Activated naive CD4-positive, alpha-beta T cell treated with anti-CD3 and anti-CD28 coated beads, Interleukin-2, amount 10 ng/mL, durations not matched to agents 7 days and 5 days (primary cell): ENCODE results near the gene GDA.

Experiments
- CTCF ChIA-PET: fragments of 350-600 bp; sonication (Branson Sonifier 250); formaldehyde crosslinking; loops from one replicate; lab custom pipeline; 2021; ENCODE audit warnings: antibody characterized with exemption; lab: Charles Lee
- DNase-seq: peaks from one replicate; pipeline ENCODE4 v3.0.0-alpha.2; 2020
- H3K27ac Mint-ChIP-seq: one replicate; pipeline ENCODE4 v1.8.0; 2021; ENCODE audit warnings: mild to moderate bottlenecking, moderate library complexity, mixed read lengths
- H3K27me3 Mint-ChIP-seq: one replicate; pipeline ENCODE4 v1.8.0; 2021; ENCODE audit warnings: mild to moderate bottlenecking, mixed read lengths
- H3K36me3 Mint-ChIP-seq: one replicate; pipeline ENCODE4 v1.8.0; 2021; ENCODE audit warnings: mixed read lengths
- H3K4me1 Mint-ChIP-seq: one replicate; pipeline ENCODE4 v1.8.0; 2021; ENCODE audit warnings: mixed read lengths
- H3K4me3 Mint-ChIP-seq: one replicate; pipeline ENCODE4 v1.8.0; 2021; ENCODE audit warnings: mild to moderate bottlenecking, moderate library complexity, mixed read lengths
- H3K9me3 Mint-ChIP-seq: one replicate; pipeline ENCODE4 v1.8.0; 2021; ENCODE audit warnings: mixed read lengths

Gene GDA

DNA sequence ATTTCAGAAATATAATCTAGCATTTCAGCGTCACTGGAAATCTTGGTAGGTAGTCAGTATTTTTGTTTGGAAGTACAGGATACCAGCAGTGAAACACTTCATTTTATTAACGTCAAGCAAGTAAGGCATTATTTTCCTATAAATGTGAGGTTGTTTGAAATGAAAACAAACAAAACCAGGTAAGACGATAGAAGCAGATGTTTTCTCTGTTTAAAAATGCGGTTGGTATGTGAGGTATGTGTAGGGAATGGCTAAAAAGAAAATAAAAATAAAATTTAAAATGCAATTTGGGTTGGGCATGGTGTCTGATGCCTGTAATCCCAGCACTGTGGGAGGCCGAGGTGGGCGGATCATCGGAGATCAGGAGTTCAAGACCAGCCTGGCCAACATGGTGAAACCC is 16.1 kb downstream of the GDA start:
- CTCF ChIA-PET: no interaction called here
- Mint-ChIP-seq H3K27me3 (no peaks in the 10 kb centered on the region), H3K4me1 (no peaks in the 10 kb centered on the region), H3K36me3 (no peaks in the 10 kb centered on the region), H3K27ac (no peak overlapping the region), H3K4me3 (no peak overlapping the region), H3K9me3 (no peaks in the 10 kb centered on the region)
- DNase-seq: no peak

DNA sequence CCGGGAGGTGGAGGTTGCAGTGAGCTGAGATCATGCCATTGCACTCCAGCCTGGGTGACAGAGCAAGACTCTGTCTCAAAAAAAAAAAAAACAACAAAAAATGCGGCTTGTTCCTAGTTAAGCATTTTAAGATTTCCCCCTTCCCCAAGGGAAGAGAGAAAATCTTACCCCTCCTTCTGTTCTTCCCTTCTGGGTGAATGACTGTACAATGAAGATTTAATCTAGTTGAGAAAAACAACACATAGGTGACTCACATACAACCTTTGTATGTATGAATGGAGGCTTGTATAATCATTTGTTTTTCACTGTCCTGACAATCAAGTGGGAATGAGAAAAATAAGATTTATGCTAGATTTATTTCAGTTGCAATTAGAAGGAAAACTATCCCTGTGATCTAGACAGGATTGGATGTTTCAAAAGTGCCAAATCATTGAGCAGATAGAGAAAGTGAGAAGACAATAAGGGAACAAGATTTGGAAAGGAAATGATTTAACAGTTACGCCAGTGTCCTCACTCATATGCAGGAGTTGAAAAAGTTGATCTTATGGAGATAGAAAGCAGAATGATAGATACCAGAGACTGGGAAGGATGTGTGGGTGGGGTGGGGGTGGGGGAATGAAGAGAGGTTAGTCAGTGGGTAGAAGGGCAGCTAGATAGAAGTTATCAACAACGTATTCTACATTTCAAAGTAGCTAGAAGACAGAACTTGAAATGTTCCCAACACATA is 16.7 kb downstream of the GDA start:
- no peak overlapping the region for H3K4me3 Mint-ChIP-seq
- no peaks in the 10 kb centered on the region for H3K36me3 Mint-ChIP-seq
- CTCF ChIA-PET: no interaction called here

DNA sequence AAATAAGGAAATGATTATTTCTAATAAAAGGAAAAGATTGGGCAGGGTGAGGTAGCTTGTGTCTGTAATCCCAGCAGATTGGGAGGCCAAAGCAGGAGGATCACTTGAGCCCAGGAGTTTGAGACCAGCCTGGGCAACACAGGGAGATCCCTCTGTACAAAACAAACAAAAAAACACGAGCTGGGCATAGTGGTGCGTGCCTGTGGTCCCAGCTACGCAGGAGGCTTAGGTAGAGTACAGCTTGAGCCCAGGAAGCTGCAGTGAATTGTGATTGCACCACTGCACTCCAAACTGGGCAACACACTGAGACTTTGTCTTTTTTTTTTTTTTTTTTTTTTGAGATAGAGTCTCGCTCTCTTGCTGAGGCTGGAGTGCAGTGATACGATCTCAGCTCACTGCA is 18.8 kb downstream of the GDA start:
- Mint-ChIP-seq H3K27ac (no peak overlapping the region), H3K36me3 (no peaks in the 10 kb centered on the region), H3K4me3 (no peak overlapping the region), H3K4me1 (no peaks in the 10 kb centered on the region), H3K27me3 (peaks cover under 1% of the 10 kb centered on the region), H3K9me3 (no peaks in the 10 kb centered on the region)
- CTCF ChIA-PET: no interaction called here
- no peak for DNase-seq

More for the DNA sequence above, 16.7 kb downstream of the GDA start:
- H3K9me3 Mint-ChIP-seq: no peaks in the 10 kb centered on the region
- H3K27ac Mint-ChIP-seq: no peak overlapping the region
- no peak for DNase-seq
- no peaks in the 10 kb centered on the region for H3K27me3 Mint-ChIP-seq
- H3K4me1 Mint-ChIP-seq: no peaks in the 10 kb centered on the region

DNA sequence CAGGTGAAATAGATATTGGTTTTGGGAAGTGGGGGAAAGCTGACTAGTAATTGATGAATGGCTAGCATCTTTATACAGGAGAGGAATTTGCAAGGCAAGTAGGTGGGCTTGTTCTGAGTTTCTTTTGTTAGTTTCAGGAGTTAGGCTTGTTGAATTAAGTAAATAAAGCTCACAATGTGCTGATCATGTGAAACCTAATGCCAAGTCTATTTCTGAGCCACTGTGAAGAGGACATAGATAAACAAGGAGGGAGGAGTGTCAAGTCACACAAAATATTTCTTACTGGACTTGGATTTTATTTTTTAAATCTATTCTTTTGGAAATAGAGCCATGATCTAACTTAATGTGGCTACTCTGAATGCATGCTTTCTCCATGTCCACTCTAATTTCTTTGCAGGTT is 19.9 kb downstream of the GDA start:
- H3K27ac Mint-ChIP-seq: no peak overlapping the region
- H3K4me3 Mint-ChIP-seq: no peak overlapping the region
- DNase-seq: no peak
- H3K36me3 Mint-ChIP-seq: no peaks in the 10 kb centered on the region
- no peaks in the 10 kb centered on the region for H3K4me1 Mint-ChIP-seq
- CTCF ChIA-PET: no interaction called here
- H3K9me3 Mint-ChIP-seq: no peaks in the 10 kb centered on the region
- H3K27me3 Mint-ChIP-seq: peaks cover 4% of the 10 kb centered on the region

DNA sequence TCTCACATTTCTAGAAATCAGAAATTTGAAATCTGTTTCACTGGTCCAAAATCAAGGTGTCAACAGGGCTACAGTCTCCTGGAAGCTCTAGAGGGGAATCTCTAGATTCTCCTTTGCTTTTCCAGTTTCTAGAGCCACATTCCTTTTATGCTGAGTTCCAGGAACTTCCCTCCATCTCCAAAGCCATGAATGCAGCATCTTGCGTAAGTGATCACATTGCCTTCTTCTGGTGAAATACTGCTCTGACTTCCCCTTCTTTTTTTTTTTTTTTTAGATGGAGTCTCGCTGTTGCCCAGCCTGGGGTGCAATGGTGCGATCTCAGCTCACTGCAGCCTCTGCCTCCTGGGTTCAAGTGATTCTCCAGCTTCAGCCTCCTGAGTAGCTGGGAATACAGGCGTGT is 23.8 kb downstream of the GDA start:
- Mint-ChIP-seq H3K9me3 (no peaks in the 10 kb centered on the region), H3K4me1 (no peaks in the 10 kb centered on the region), H3K4me3 (no peak overlapping the region), H3K27me3 (peaks cover 4% of the 10 kb centered on the region), H3K36me3 (no peaks in the 10 kb centered on the region), H3K27ac (no peak overlapping the region)
- no peak for DNase-seq
- CTCF ChIA-PET: no interaction called here

DNA sequence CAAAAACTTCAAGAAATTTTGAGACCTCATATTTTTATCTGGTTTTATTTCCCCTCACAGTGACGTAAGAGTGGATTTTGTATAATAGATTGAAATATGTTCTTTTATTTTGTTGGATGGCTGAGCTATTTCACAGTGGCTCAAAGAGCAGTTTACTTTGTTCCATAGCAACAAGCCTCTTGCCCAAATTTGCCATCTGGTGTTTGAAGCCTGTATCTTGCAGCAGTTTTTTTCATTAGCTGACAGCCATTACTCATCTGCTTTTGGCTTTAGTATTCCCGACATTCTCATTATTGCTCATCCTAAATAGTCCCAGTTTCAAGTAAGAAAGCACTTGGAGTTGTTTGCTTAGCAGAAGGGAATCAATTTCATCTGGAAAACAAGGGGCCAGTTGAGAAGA is 36.3 kb downstream of the GDA start:
- Mint-ChIP-seq H3K9me3 (no peaks in the 10 kb centered on the region), H3K27me3 (no peaks in the 10 kb centered on the region), H3K4me1 (no peaks in the 10 kb centered on the region), H3K36me3 (no peaks in the 10 kb centered on the region), H3K27ac (no peak overlapping the region), H3K4me3 (no peak overlapping the region)
- CTCF ChIA-PET: no interaction called here
- DNase-seq: no peak

DNA sequence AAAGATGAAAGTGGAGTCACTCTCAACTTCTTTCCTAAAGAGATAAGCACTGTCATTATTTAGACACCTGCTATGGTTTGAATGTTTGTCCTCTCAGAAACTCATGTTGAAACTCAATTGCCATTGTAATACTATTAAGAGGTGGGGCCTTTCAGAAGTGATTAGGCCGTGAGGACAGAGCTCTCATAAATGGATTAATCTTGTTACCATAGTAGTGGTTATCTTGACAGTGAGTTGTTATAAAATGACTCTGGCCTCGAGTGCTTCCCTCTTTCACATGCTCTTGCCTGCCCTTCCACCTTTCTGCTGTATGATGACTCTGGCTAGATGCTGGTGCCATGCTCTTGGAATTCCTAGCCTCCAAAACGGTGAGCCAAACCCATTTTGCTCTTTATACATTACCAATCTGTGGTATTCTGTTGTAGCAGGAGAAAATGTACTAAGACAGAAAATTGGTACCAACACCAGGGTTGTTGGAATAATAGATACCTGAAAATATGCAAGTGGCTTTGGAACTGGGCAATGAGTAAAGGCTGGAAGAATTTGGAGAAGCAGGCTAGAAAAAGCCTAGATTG is 38.0 kb downstream of the GDA start:
- CTCF ChIA-PET: no interaction called here
- H3K4me3 Mint-ChIP-seq: no peak overlapping the region

DNA sequence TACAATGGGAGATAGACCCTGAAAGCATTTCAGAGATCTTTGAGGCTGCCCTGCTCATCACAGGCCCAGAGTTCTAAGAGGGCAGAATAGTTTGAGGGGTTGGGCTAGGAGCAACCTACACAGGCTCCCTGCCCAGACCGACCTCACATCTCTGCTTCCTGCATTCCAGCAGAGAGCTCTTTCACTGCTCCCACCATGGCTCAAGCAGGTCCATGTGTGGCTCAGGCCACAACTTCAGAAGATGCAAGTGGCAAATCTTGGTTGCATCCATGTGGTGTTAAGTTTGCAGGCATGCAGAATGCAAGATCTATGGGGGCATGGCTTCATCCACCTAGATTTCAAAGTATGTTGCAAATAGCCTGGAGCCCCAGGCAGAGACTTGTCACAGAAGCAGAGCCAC is 39.0 kb downstream of the GDA start:
- H3K4me1 Mint-ChIP-seq: no peaks in the 10 kb centered on the region
- no peak overlapping the region for H3K4me3 Mint-ChIP-seq
- no peak overlapping the region for H3K27ac Mint-ChIP-seq
- CTCF ChIA-PET: no interaction called here
- no peaks in the 10 kb centered on the region for H3K36me3 Mint-ChIP-seq
- no peaks in the 10 kb centered on the region for H3K9me3 Mint-ChIP-seq
- DNase-seq: no peak
- H3K27me3 Mint-ChIP-seq: no peaks in the 10 kb centered on the region

More for the DNA sequence above, 38.0 kb downstream of the GDA start:
- Mint-ChIP-seq H3K27ac (no peak overlapping the region), H3K9me3 (no peaks in the 10 kb centered on the region), H3K4me1 (no peaks in the 10 kb centered on the region), H3K36me3 (no peaks in the 10 kb centered on the region), H3K27me3 (no peaks in the 10 kb centered on the region)
- no peak for DNase-seq

DNA sequence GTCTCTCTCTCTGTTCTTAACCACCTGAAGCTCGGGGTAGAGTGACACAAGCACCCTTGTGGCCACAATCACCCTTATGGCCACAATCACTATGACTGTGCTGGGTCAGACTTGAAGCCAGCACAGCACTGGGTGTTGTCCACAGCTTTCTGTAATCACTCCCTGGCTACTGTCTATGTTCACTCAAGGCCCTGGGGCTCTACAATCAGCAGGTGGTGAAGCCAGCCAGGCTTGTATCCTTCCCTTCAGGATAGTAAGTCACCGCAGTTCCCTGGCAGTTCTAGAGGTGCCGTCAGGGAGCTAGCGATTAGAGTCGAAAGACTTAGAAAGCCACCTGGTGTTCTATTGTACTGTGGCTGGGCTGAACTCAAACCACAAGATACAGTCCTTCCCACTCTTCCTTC is 44.2 kb downstream of the GDA start:
- Mint-ChIP-seq H3K9me3 (no peaks in the 10 kb centered on the region), H3K27ac (no peak overlapping the region), H3K36me3 (no peaks in the 10 kb centered on the region), H3K27me3 (peaks cover 8% of the 10 kb centered on the region), H3K4me1 (no peaks in the 10 kb centered on the region), H3K4me3 (no peak overlapping the region)
- CTCF ChIA-PET: no interaction called here
- DNase-seq: no peak

DNA sequence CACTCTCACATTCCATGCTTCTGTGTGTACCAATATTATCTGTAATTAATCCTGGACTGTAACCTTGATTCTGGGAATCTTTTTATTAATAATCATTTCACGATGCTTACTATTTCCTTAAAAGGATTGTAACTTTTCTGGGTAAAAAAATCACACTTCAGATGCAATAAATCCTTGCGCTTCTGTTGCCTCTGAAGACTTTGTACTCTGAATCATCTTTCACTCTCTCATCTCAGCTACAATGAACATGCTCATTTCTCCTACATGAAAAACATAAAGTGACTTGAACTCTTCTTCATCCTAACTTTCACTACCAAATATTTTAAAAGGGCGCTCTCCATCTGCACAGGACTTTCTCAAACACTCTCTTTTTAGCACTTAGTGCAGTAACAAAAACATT is 50.0 kb downstream of the GDA start:
- no peak overlapping the region for H3K27ac Mint-ChIP-seq
- H3K4me1 Mint-ChIP-seq: no peaks in the 10 kb centered on the region
- no peaks in the 10 kb centered on the region for H3K27me3 Mint-ChIP-seq
- no peak for DNase-seq
- H3K9me3 Mint-ChIP-seq: no peaks in the 10 kb centered on the region
- H3K4me3 Mint-ChIP-seq: no peak overlapping the region
- CTCF ChIA-PET: no interaction called here
- no peaks in the 10 kb centered on the region for H3K36me3 Mint-ChIP-seq

DNA sequence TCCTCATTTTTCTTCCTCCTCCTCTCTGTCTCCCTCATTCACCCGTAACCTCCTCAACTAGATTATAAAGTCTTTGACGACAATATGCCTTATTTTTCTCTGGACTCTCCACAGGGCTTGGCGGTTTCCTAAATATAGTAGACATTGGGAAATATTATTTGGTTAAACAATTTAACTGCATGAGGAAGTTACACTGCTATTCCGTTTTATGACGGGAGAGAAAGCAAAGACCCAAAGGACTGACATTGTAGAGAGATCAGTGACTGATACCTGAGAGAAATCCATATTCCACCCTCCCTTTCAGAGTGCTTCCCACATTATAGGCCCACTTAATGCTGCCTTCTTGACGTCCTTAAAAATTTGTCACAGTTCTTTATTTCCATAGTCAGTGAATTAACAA is 51.2 kb downstream of the GDA start:
- CTCF ChIA-PET: interaction anchor here (1.4 kb wide), 1 partner anchor 161 kb away, joined by 3 read pairs; no protein-coding TSS in a partner anchor
- no peak for DNase-seq
- Mint-ChIP-seq H3K4me1 (no peaks in the 10 kb centered on the region), H3K9me3 (no peaks in the 10 kb centered on the region), H3K27ac (no peak overlapping the region), H3K27me3 (no peaks in the 10 kb centered on the region), H3K4me3 (no peak overlapping the region), H3K36me3 (no peaks in the 10 kb centered on the region)

DNA sequence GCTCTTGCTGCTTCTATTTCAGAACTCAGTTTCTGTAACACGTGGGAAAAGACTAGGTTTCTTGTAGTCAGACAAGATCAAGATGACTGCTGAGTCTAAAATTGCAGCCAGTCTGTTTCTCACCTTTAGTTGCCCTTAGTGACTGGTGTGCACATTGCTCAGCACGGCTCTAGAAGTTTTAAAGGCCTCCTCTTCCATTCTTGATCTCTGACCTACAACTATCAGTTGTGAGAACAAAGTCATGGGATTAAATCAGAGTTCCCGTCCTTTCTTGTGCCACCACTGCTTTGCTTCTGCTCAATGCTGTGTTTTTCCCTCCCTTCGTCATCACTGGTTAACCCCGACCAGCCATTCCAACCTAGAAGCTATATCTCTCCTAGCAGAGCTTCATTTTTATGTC is 52.8 kb downstream of the GDA start:
- CTCF ChIA-PET: interaction anchor here (0.9 kb wide), 1 partner anchor 17 kb away, joined by 3 read pairs; no protein-coding TSS in a partner anchor
- no peaks in the 10 kb centered on the region for H3K27me3 Mint-ChIP-seq
- H3K4me1 Mint-ChIP-seq: no peaks in the 10 kb centered on the region
- H3K36me3 Mint-ChIP-seq: no peaks in the 10 kb centered on the region
- no peak for DNase-seq
- no peak overlapping the region for H3K4me3 Mint-ChIP-seq
- H3K9me3 Mint-ChIP-seq: no peaks in the 10 kb centered on the region
- peak overlapping the region; percentile 22 for H3K27ac Mint-ChIP-seq

DNA sequence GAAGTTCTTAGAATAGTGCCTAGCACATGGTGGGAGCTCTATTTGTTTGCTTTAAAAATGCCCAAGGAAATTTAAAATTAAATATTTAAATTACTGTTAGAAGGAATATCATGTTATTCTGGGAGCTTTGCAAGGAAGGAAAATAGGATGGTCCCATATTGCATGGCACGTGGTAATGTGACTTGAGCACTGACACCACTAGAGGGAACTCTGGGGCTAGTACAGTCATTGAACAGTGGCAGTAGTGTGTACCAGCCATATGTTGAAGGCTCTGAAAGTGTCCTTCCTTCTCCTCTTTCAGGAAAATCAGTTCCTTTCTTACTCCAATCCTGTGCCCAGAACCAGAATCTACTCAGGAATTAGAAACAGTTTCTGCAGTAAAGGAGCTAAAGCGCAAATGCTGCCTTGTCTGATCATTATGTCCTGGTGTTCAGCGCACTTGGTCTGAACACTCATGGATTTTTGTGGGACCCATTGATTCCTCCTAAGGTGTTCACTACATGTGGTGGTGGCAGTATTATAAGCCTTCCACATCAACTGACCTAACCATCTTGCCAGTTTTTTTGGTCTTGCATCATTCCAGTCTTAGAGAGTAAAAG is 54.1 kb downstream of the GDA start:
- DNase-seq: no peak
- CTCF ChIA-PET: interaction anchor here (0.6 to 1.6 kb wide), 7 partner anchors 49 to 399 kb away, joined by 3 to 4 read pairs (median 3); no protein-coding TSS in a partner anchor
- H3K36me3 Mint-ChIP-seq: no peaks in the 10 kb centered on the region
- H3K4me1 Mint-ChIP-seq: no peaks in the 10 kb centered on the region
- H3K4me3 Mint-ChIP-seq: no peak overlapping the region
- no peaks in the 10 kb centered on the region for H3K27me3 Mint-ChIP-seq
- H3K27ac Mint-ChIP-seq: no peak overlapping the region
- no peaks in the 10 kb centered on the region for H3K9me3 Mint-ChIP-seq

DNA sequence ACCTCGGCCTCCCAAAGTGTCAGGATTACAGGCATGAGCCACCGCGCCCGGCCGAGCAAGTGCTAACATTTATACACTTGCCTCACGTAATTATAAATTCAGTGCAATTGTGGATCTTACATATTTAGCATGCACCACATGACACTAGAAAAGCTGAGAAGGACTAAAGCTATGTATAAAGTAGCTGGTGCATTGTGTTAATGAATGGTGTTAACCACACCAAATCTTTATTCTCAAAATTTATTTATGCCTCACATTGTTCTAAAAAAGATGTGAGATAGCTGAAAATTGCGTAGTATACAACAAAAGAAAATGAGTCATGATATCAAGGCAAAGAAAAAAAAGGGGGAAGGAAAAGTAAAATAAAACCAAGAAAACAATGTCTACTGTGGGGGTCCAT is 54.8 kb downstream of the GDA start:
- DNase-seq: no peak
- H3K9me3 Mint-ChIP-seq: no peaks in the 10 kb centered on the region
- H3K4me3 Mint-ChIP-seq: no peak overlapping the region
- no peaks in the 10 kb centered on the region for H3K27me3 Mint-ChIP-seq
- no peaks in the 10 kb centered on the region for H3K4me1 Mint-ChIP-seq
- no peak overlapping the region for H3K27ac Mint-ChIP-seq
- H3K36me3 Mint-ChIP-seq: no peaks in the 10 kb centered on the region
- CTCF ChIA-PET: interaction anchor here (0.7 to 1.6 kb wide), 4 partner anchors 68 to 398 kb away, joined by 3 to 4 read pairs (median 3); no protein-coding TSS in a partner anchor

DNA sequence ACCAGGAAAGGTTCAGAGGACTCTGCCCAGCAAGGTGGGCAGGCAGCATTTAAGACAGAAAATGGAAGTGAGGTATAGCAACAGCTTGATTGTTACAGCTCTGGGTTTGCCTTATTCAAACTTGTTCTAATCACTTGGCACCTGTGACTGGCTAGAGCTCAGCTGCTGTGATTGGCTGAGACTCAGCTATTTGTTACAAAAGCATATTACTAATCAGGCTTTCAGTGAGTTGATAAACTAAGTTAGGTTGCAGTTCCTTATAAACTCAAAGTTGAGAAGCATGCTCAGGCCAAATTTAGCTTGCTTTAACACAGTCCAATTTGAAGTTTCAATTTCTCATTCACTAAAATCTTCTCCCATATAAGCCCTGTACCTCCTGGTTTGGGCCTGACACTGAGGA is 56.3 kb downstream of the GDA start:
- no peaks in the 10 kb centered on the region for H3K9me3 Mint-ChIP-seq
- no peak overlapping the region for H3K27ac Mint-ChIP-seq
- CTCF ChIA-PET: interaction anchor here (0.7 to 1.3 kb wide), 4 partner anchors 66 to 601 kb away, joined by 3 to 4 read pairs (median 3); no protein-coding TSS in a partner anchor
- H3K27me3 Mint-ChIP-seq: no peaks in the 10 kb centered on the region
- H3K4me3 Mint-ChIP-seq: no peak overlapping the region
- no peak for DNase-seq
- H3K36me3 Mint-ChIP-seq: no peaks in the 10 kb centered on the region
- H3K4me1 Mint-ChIP-seq: no peaks in the 10 kb centered on the region
